Measurements from ENCODE around the gene FKBP1B. TPM values are rescaled to one million over a fixed set of nuclear protein-coding genes. Genes with fewer than 3 reads are reported as not detected.

Gene FKBP1B
- total RNA-seq, 4 donors from 2014 or later = 6.0 to 27.3 (median 8.4) TPM

DNA sequence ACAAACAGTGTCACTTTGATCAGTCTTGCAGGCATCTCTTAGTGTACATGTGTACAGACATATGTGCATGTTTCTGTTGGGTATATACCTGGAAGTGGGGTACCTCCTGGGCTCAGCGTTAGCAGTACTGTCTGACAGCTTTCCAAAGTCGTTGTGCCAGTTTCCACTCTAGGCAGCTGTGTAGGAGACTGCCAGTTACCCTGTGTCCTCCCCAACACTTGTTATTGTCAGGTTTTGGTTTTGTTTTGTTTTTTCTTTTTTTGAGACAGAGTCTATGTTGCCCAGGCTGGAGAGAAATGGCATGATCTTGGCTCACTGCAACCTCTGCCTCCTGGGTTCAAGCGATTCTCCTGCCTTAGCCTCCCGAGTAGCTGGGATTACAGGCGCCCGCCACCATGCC is 6.2 kb downstream of the FKBP1B start:
- H3K4me3 ChIP-seq = no peak overlapping the region
- H3K27me3 ChIP-seq = no peaks in the 10 kb centered on the region
- intact Hi-C loops (cut with DNase I; ENCODE audit: low total_unique reads) = no loop called here
- no peaks in the 10 kb centered on the region for H3K36me3 ChIP-seq
- DNase-seq = no peak
- H3K27ac ChIP-seq = no peak overlapping the region
- no peaks in the 10 kb centered on the region for H3K9me3 ChIP-seq
- in situ Hi-C loops (cut with MboI; ENCODE audit: low pct_ligation_motif_present in 1 of 4, low pct_unique_long_range_greater_than_20kb in 1 of 4, low sequenced_read_pairs in 3 of 4) = no loop called here
- H3K4me1 ChIP-seq = no peaks in the 10 kb centered on the region
- TF ChIP-seq CTCF (IDR thresholded peaks at IDR 0.05) (no peak), EP300 (IDR thresholded peaks at IDR 0.05; ENCODE audit: low read depth) (no peak), POLR2A (IDR thresholded peaks at IDR 0.05) (no peak), POLR2AphosphoS5 (IDR thresholded peaks at IDR 0.05) (no peak)
- 92% methylated on average over 6 of the region's 6 CpGs; no CpG with 5 or more reads in 1 of the 2 donors for WGBS, 2 donors (ENCODE audit: low coverage in 1 of 2)

DNA sequence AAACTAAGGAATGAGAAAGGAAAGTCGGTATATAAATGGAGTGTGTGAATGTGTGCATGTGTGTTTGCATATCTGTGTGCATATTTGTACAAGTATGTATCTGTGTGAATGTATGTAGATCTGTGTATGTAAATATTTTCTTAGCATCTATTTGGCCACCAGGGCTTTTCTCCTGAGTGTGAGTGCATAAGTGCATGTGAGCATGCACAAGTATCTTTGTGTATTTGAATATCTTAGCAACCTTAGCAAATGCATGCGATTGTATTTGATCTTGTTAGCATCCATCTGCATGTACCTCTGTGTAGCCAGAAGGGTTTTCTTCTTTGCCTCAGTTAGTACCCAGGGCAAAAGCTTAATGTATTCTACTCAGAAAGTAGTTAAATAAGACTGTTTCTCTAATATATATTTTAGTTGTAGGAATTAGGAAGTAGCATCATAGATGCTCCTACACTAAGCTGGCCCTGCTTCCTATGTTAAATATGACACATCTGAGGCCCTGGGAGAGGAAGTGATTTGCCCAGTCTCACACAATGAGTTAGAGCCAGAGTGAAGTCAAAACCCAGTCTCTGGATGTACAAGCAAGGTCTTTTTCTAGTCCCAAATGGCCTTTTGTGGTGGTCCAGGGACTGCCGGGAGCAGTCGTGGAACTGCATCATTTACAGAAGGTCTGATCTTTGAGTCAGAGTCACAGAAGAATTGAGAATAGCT is 9.2 kb downstream of the FKBP1B start:
- H3K27me3 ChIP-seq = no peaks in the 10 kb centered on the region
- 80 to 82% methylated on average over 2 to 4 of the region's 4 CpGs for WGBS, 2 donors (ENCODE audit: low coverage in 1 of 2)

GRCh38 chr2:24065341-24065740 is 15.8 kb downstream of the FKBP1B start:
- Histone ChIP-seq H3K9me3 (no peaks in the 10 kb centered on the region), H3K4me1 (no peaks in the 10 kb centered on the region), H3K4me3 (no peak overlapping the region), H3K36me3 (peaks cover 0 to 25% (median 10%) of the 10 kb centered on the region in 4 donors), H3K27ac (no peak overlapping the region), H3K27me3 (no peaks in the 10 kb centered on the region)
- intact Hi-C loops (cut with DNase I; ENCODE audit: low total_unique reads) = no loop called here
- no peak for TF ChIP-seq CTCF (IDR thresholded peaks at IDR 0.05)
- TF ChIP-seq POLR2A (IDR thresholded peaks at IDR 0.05) = no peak
- no peak for TF ChIP-seq EP300 (IDR thresholded peaks at IDR 0.05; ENCODE audit: low read depth)
- no peak for TF ChIP-seq POLR2AphosphoS5 (IDR thresholded peaks at IDR 0.05)
- WGBS, 2 donors (ENCODE audit: low coverage in 1 of 2) = 72 to 100% methylated on average over 1 to 2 of the region's 2 CpGs
- DNase-seq = no peak
- in situ Hi-C loops (cut with MboI; ENCODE audit: low pct_ligation_motif_present in 1 of 4, low pct_unique_long_range_greater_than_20kb in 1 of 4, low sequenced_read_pairs in 3 of 4) = no loop called here

More for the DNA sequence above, 9.2 kb downstream of the FKBP1B start:
- Histone ChIP-seq H3K4me3 (no peak overlapping the region), H3K36me3 (no peaks in the 10 kb centered on the region), H3K27ac (no peak overlapping the region), H3K9me3 (no peaks in the 10 kb centered on the region), H3K4me1 (no peaks in the 10 kb centered on the region)
- no peak for TF ChIP-seq POLR2A (IDR thresholded peaks at IDR 0.05)
- TF ChIP-seq POLR2AphosphoS5 (IDR thresholded peaks at IDR 0.05) = no peak
- no peak for TF ChIP-seq CTCF (IDR thresholded peaks at IDR 0.05)
- TF ChIP-seq EP300 (IDR thresholded peaks at IDR 0.05; ENCODE audit: low read depth) = no peak
- no peak for DNase-seq
- in situ Hi-C loops (cut with MboI; ENCODE audit: low pct_ligation_motif_present in 1 of 4, low pct_unique_long_range_greater_than_20kb in 1 of 4, low sequenced_read_pairs in 3 of 4) = no loop called here
- intact Hi-C loops (cut with DNase I; ENCODE audit: low total_unique reads) = no loop called here

DNA sequence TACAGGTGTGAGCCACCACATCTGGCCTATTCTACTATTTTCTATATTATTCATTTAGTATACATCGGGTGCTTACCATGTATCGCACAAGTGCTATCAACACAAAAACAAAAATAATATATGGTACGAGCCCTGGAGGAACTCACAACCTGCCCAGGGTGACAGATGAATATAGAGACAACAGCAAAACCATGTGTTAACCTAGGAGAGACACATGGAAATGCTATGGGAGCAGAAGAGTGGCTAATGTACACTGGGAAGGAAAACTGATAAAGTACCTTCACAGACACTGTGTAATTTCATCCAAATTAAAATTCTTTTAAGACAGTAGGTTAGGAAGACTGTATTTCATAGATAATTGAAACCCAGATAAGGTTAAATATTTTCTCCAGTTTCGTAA is 22.7 kb downstream of the FKBP1B start:
- Histone ChIP-seq H3K36me3 (peaks cover 0 to 28% (median 12%) of the 10 kb centered on the region in 4 donors), H3K4me3 (no peak overlapping the region), H3K4me1 (peaks cover 5 to 16% (median 9%) of the 10 kb centered on the region in 4 donors), H3K9me3 (no peaks in the 10 kb centered on the region), H3K27me3 (no peaks in the 10 kb centered on the region), H3K27ac (no peak overlapping the region)
- no peak for DNase-seq
- WGBS, 2 donors (ENCODE audit: low coverage in 1 of 2) = 92% methylated on average over 2 to 4 of the region's 4 CpGs
- TF ChIP-seq POLR2A (IDR thresholded peaks at IDR 0.05) (no peak), EP300 (IDR thresholded peaks at IDR 0.05; ENCODE audit: low read depth) (no peak), CTCF (IDR thresholded peaks at IDR 0.05) (no peak), POLR2AphosphoS5 (IDR thresholded peaks at IDR 0.05) (no peak)
- in situ Hi-C loops (cut with MboI; ENCODE audit: low pct_ligation_motif_present in 1 of 4, low pct_unique_long_range_greater_than_20kb in 1 of 4, low sequenced_read_pairs in 3 of 4) (loop anchor here in 1 of 4 donors (10.0 kb wide), 1 partner anchor 147 kb away; the partner anchor contains the start of gene ATAD2B), intact Hi-C loops (cut with DNase I; ENCODE audit: low total_unique reads) (no loop called here)
